Esophagus muscularis mucosa (tissue), 4 donors: ENCODE data around the gene SERINC2. TPM values are rescaled to one million over a fixed set of nuclear protein-coding genes. Genes with fewer than 3 reads are reported as not detected.

Experiments
- DNase-seq: peaks from one replicate; pipeline ENCODE4 v3.0.0-alpha.2; 2017; ENCODE audit errors: extremely low spot score
- H3K27ac ChIP-seq, 4 donors: fragments of 200-600 bp; sonication (generic); replicated peaks in 1 of 4; 1 replicate in 3 of 4; 2 replicates in 1 of 4; pipeline ENCODE4 v1.5.1; 2016 to 2019; ENCODE audit warnings: mild to moderate bottlenecking in 1 of 4
- H3K27me3 ChIP-seq, 4 donors: fragments of 200-600 bp; sonication (generic); one replicate each; pipeline versions ENCODE4 v1.5.1 to v1.6.0; 2016 to 2019
- H3K36me3 ChIP-seq, 4 donors: fragments of 200-600 bp; sonication (generic); one replicate each; pipeline ENCODE4 v1.5.1; 2016 to 2019
- H3K4me1 ChIP-seq, 4 donors: fragments of 200-600 bp; sonication (generic); one replicate each; pipeline ENCODE4 v1.5.1; 2016 to 2019
- H3K4me3 ChIP-seq, 4 donors: fragments of 200-600 bp; sonication (generic); 1 replicate in 2 of 4; 2 replicates in 2 of 4; pipeline ENCODE4 v1.5.1; 2016 to 2019; ENCODE audit warnings: mild to moderate bottlenecking in 4 of 4, moderate library complexity in 1 of 4
- H3K9me3 ChIP-seq, 4 donors: fragments of 200-600 bp; sonication (generic); 1 replicate in 3 of 4; 2 replicates in 1 of 4; pipeline ENCODE4 v1.5.1; 2016 to 2019
- EP300 ChIP-seq: sonication (generic); formaldehyde crosslinking; IDR thresholded peaks from one replicate; pipeline ENCODE4 v1.6.1; 2017; ENCODE audit warnings: antibody characterized with exemption
- POLR2A ChIP-seq: fragments of 450-650 bp; IDR thresholded peaks from one replicate; pipeline ENCODE4 v1.6.1; 2017; ENCODE audit warnings: antibody characterized with exemption, moderate library complexity, mild to moderate bottlenecking, low read depth
- POLR2AphosphoS5 ChIP-seq, 2 donors: sonication (generic); formaldehyde crosslinking; IDR thresholded peaks; one replicate each; pipeline ENCODE4 v1.6.1; 2017; ENCODE audit warnings: antibody characterized with exemption in 2 of 2
- WGBS: methylation state at CpG from one replicate; pipeline ENCODE4 v1.1.5; 2018; 5-methylcytosine and 5-hydroxymethylcytosine counted together
- intact Hi-C: fragments of 100-400 bp; cut with DNase I; formaldehyde crosslinking; loops from one replicate; pipeline ENCODE4 v1.15.1; 2023
- total RNA-seq, 4 donors: library from RNA; depleted of rRNA; stranded (reverse); fragments of >200 nt; gene quantifications; one replicate each; pipeline versions ENCODE4 v1.1.0 to v1.2.1, GENCODE V29; 2016
- TF ChIP-seq, protein P1 (sequence below), 3 experiments: fragments of 200-600 bp in 2 of 3; fragments of 450-650 bp in 1 of 3; sonication (generic) in 2 of 3; IDR thresholded peaks; one replicate each; pipeline ENCODE4 v1.5.1; 2017 to 2019; ENCODE audit warnings: antibody characterized with exemption in 3 of 3, mild to moderate bottlenecking in 2 of 3, moderate library complexity in 1 of 3

SERINC2 gene
- total RNA-seq, 4 donors from 2014 or later: 1.7 to 4.0 (median 2.8) TPM

DNA sequence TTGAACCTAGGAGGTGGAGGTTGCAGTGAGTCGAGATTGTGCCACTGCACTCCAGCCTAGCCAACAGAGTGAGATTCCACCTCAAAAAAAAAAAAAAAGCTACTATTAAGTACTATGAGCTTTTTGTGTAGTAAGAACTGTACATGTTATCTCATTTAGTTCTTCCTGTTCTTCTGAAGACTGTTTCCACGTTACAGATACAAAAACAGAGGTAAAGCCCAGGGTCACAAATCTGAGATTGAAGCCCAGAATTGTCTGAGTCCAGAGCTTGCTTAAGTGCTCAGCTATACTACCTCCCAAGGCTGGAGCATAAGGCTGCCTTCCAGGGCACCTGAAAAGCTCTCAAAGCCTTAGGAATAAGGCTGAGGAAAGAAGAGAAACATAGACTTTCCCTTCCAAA, 43.0 kb upstream of the SERINC2 start:
- peaks cover 6 to 66% (median 23%) of the 10 kb centered on the region in 4 donors for H3K36me3 ChIP-seq
- 81% methylated on average over 2 of the region's 2 CpGs for WGBS
- no peak for TF ChIP-seq EP300
- TF ChIP-seq, protein P1, sequence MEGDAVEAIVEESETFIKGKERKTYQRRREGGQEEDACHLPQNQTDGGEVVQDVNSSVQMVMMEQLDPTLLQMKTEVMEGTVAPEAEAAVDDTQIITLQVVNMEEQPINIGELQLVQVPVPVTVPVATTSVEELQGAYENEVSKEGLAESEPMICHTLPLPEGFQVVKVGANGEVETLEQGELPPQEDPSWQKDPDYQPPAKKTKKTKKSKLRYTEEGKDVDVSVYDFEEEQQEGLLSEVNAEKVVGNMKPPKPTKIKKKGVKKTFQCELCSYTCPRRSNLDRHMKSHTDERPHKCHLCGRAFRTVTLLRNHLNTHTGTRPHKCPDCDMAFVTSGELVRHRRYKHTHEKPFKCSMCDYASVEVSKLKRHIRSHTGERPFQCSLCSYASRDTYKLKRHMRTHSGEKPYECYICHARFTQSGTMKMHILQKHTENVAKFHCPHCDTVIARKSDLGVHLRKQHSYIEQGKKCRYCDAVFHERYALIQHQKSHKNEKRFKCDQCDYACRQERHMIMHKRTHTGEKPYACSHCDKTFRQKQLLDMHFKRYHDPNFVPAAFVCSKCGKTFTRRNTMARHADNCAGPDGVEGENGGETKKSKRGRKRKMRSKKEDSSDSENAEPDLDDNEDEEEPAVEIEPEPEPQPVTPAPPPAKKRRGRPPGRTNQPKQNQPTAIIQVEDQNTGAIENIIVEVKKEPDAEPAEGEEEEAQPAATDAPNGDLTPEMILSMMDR (IDR thresholded peaks at IDR 0.05): no peak
- TF ChIP-seq POLR2AphosphoS5 (IDR thresholded peaks at IDR 0.05): no peak
- TF ChIP-seq POLR2A: no peak
- peak overlapping the region in 3 of 4 donors; percentile 24 to 89 (median 54) for H3K27ac ChIP-seq
- H3K9me3 ChIP-seq: no peaks in the 10 kb centered on the region
- H3K4me1 ChIP-seq: peaks cover 26 to 77% (median 72%) of the 10 kb centered on the region in 4 donors
- intact Hi-C loops: no loop called here
- no peak overlapping the region for H3K4me3 ChIP-seq
- H3K27me3 ChIP-seq: peaks cover 0 to 5% (median 0%) of the 10 kb centered on the region in 4 donors
- DNase-seq: no peak

DNA sequence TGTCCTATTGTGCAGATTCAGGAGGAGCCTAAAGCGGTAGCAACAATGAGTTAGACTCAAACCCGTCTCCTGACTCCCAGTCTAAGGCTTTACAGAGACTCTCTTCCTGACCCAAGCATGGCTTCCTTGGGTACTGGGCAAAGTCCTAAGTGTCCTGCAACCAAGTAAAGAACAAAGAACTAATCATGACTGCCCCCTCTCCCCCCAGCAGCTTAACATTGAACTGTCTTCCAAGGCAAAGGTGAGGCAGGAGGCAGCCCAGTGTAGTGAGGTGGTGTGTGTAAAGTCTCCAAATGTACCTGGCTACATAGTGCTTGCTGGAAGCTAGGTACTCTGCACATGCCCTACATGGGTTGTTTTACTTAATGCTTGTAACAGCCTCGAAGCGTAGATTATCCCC, 42.4 kb upstream of the SERINC2 start:
- intact Hi-C loops: no loop called here
- no peaks in the 10 kb centered on the region for H3K9me3 ChIP-seq
- peak overlapping the region in 3 of 4 donors; percentile 24 to 89 (median 36) for H3K27ac ChIP-seq
- H3K4me3 ChIP-seq: no peak overlapping the region
- H3K36me3 ChIP-seq: peaks cover 2 to 60% (median 21%) of the 10 kb centered on the region in 4 donors
- DNase-seq: no peak
- TF ChIP-seq, protein P1 (IDR thresholded peaks at IDR 0.05): no peak
- TF ChIP-seq EP300: no peak
- no peak for TF ChIP-seq POLR2AphosphoS5 (IDR thresholded peaks at IDR 0.05)
- no peak for TF ChIP-seq POLR2A
- 88% methylated on average over 4 of the region's 4 CpGs for WGBS
- H3K4me1 ChIP-seq: peaks cover 26 to 76% (median 68%) of the 10 kb centered on the region in 4 donors
- peaks cover 0 to 5% (median 0%) of the 10 kb centered on the region in 4 donors for H3K27me3 ChIP-seq

DNA sequence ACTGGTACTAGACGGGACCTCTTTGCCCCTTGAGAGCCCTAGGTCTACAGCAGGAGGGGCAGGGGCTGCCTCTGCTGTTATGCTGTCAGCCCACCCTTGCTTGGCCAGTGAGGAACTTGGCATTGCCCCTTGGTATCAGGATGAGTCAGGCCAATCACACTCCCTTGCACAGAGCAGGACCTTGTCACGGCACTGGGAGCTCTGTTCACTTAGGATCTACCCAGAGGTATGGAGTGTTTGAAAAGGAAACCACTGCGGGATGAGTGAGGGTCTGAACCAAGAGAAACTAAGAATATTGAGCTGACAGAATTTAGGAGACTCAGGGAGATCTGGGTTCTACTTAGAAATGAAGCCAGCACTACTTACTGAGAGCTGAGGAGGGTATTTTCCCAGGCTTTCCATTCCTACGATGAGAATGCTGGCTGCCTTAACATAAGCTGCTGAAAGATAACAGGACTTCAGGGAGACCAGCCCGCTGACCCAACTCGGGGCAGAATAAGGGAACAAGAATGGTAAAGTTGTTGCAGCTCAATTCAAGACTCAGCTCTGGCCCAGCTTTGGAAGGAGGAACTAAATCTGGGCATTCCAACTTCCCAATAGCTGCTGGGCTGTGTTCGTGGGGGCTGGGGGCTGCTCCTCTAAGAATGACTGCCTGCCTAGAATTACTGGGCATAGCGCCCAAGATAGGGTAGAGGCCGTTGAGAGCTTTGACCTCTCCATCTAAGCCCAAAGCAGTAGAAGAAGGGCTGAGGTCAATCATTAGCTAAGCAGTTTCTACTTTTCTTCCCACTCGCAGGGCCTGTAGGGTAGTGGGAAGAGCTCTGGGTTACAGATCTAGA, 41.7 kb upstream of the SERINC2 start:
- H3K4me3 ChIP-seq: peak overlapping the region in 1 of 4 donors; percentile 57
- no peaks in the 10 kb centered on the region for H3K9me3 ChIP-seq

DNA sequence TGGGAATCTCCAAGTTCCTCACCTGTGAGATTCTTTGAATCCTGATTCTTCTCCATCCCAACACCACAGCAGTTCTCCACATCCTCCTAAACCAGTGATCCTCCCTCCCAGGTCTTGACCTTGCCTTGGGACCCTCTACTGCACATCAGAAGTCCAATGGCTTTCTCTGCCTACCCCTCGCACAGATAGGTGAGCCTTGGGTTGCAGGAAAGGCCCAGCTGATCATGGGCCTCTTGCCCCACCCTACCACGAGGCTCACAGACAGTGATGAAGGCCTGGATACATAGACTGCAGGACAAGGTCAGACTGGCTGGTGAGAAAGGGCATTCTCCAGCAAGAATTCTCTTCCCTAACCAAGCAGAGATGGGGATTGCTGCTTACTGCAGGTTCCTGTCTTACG, 41.0 kb upstream of the SERINC2 start:
- Histone ChIP-seq H3K36me3 (peaks cover 0 to 45% (median 8%) of the 10 kb centered on the region in 4 donors), H3K4me3 (peak overlapping the region in 3 of 4 donors; percentile 57 to 64 (median 59)), H3K4me1 (peaks cover 26 to 74% (median 68%) of the 10 kb centered on the region in 4 donors), H3K9me3 (no peaks in the 10 kb centered on the region), H3K27me3 (peaks cover 0 to 5% (median 0%) of the 10 kb centered on the region in 4 donors), H3K27ac (peak overlapping the region; percentile 85 to 90 (median 90))
- no peak for TF ChIP-seq POLR2A
- DNase-seq: no peak
- 69% methylated on average over 3 of the region's 3 CpGs for WGBS
- intact Hi-C loops: no loop called here

More for the DNA sequence above, 41.7 kb upstream of the SERINC2 start:
- Histone ChIP-seq H3K36me3 (peaks cover 0 to 53% (median 15%) of the 10 kb centered on the region in 4 donors), H3K27me3 (peaks cover 0 to 5% (median 0%) of the 10 kb centered on the region in 4 donors), H3K4me1 (peaks cover 26 to 74% (median 68%) of the 10 kb centered on the region in 4 donors), H3K27ac (peak overlapping the region; percentile 85 to 90 (median 90))
- intact Hi-C loops: no loop called here
- no peak for DNase-seq
- TF ChIP-seq, protein P1 (IDR thresholded peaks at IDR 0.05): no peak
- TF ChIP-seq POLR2AphosphoS5 (IDR thresholded peaks at IDR 0.05) (no peak), EP300 (no peak), POLR2A (no peak)
- 64% methylated on average over 10 of the region's 10 CpGs for WGBS

GRCh38 chr1:31372751-31373055, 40.3 kb upstream of the SERINC2 start:
- TF ChIP-seq POLR2A: peak; percentile 65
- TF ChIP-seq, protein P1 (IDR thresholded peaks at IDR 0.05): no peak
- Histone ChIP-seq H3K4me3 (peak overlapping the region; percentile 57 to 64 (median 58)), H3K36me3 (peaks cover 0 to 39% (median 2%) of the 10 kb centered on the region in 4 donors), H3K9me3 (no peaks in the 10 kb centered on the region), H3K27ac (peak overlapping the region; percentile 85 to 90 (median 90)), H3K4me1 (peaks cover 26 to 74% (median 68%) of the 10 kb centered on the region in 4 donors), H3K27me3 (peaks cover 0 to 5% (median 0%) of the 10 kb centered on the region in 4 donors)
- intact Hi-C loops: no loop called here
- WGBS: 35% methylated on average over 10 of the region's 10 CpGs
- no peak for DNase-seq
